Activated CD4-positive, alpha-beta T cell treated with anti-CD3 and anti-CD28 coated beads, Interleukin-2, amount 50 U/mL, for 48 hours (primary cell): ENCODE data around the gene PGM1.

Experiments
- DNase-seq, 2 experiments: peaks; one replicate each; pipeline ENCODE4 v3.0.0-alpha.2; 2020

The PGM1 gene

DNA sequence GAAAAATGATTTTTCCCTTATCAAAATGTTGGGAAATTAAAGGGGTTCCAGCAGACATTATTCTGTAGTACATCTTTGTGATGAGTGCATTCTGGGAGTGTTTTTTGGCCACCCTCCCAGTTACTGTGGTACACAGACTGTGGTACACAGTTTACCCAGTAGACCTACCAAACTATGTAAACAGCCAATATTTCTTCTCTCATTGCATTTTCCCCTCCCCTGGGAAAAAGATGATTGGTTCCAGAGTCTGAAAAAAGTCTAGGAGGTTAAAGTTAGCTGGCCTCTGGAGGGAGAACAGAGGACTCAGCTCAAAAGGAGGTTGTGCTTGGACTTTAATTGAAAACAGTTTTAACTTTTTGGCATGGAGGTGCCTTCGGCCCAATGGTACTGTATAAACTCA lies 42.5 kb downstream of the PGM1 start:
- no peak for DNase-seq

GRCh38 chr1:63636192-63637105 lies 43.2 kb downstream of the PGM1 start:
- DNase-seq: no peak

DNA sequence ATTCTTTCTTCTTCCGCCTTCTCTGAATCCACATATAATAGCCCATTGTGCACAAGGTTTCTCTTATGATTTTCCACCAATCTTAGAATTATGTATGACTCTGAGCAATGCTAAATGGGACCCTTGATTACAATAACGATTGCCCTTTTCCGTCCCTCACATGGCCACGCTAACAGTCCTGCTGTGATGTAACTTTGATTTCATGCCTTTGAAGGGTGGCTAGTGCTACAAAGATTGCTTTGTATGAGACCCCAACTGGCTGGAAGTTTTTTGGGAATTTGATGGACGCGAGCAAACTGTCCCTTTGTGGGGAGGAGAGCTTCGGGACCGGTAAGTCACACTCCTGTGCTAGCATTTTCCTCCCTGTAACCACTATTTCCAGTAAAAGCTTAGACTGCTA lies 45.3 kb downstream of the PGM1 start:
- DNase-seq: no peak

DNA sequence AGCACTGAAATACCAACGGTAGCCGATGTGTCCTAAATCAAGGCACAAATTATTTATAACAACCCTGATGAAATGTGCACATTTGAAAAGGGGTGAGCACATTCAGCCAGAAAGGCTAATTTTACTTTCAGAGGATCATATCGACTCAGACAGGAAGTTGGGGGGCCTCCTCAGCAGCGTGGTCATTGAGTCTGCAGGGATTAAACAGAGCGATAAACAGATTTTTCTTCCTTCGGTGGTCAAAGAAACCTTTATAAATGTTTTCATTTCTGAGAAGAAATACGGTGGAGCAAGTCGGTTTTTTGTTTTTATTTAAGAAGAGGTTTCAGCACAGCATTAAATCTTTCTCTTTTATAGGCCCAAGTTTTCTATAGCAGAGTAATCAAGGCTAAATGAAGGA lies 45.7 kb downstream of the PGM1 start:
- DNase-seq: no peak

DNA sequence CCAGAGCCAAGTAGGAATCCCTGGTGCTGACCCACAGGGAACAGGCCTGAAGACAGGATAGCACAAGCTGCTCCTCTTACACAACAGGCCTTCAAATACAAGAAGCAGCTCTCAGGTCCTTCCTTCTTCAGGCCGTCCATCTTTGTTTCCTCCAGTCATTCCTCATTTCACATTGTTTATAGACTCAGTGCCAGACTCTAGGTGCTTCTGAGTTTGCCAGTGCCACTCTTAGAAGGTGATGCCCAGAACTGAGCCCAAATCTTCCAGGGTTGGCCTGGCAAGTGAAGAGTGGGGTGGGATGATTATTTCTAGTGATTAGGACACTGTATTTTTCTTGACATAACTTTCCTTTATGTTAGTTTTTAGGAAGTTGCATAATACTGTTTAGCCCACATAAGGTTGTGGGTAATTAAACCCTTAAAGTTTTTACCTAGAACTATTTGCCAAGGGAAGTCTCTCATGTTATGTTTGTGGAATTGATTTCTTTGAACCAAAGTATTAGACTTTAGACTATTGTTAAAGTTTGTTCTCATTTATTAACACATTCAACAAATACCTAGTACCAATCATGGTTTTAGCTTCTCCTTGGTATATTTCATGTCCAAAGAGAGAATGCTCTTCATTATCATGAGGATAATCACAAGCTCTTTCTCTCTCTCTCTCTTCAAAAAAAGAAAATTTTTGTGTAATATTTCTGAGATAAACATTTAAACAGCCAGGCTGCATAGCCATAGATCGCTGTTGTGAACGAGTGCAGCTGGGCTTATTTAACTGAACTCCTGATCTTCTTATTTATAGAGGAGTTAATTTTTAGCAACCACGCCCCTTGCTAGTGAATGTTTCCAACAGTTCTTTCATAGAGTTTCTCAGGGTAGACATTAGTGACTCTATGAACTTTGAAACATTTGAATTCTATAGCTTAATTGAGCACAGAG lies 47.7 kb downstream of the PGM1 start:
- DNase-seq: no peak

- DNase-seq: no peak
Measured at GRCh38 chr1:63641615-63642014, 48.4 kb downstream of the PGM1 start.

GRCh38 chr1:63642901-63643300 lies 49.7 kb downstream of the PGM1 start:
- no peak for DNase-seq

DNA sequence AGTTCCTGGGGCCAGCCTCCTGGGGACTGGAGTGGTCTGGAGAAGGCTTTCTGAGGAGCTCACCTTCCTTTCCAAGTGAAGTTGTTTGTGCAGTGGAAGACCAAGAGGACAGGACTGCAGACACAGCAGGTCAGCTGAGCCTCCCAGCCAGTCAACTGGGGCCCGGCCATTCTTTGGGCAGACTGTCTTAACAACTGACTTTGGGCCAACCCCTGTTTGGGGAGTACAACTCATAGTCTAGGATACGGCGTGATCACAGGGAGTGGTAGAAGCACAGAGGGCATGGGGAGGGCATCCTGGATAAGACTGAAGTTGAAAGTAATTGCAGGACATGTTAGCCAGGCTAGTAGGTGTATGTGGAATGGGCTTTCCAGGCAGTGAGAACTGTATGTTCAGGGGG lies 50.3 kb downstream of the PGM1 start:
- no peak for DNase-seq

- DNase-seq: no peak
Measured at GRCh38 chr1:63643926-63644325, 50.7 kb downstream of the PGM1 start.

DNA sequence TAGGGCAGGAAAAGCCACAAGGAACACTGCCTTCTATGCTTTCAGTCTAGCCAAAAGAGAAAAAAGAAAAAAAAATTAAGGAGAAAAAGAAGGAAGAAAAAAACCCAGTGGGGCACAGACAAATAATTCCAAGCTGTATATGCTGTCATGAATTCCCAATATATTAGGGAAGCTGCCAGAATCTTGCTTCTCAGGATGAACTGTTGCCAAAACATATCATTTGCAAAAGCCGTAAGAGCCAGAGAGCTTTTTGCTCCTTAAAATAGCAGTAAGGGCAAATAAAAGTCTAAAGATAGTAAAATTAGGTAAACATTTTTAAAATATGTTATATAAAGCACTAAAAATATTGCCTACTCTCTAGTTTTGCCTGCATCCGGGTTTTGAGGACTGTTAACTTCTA lies 52.1 kb downstream of the PGM1 start:
- no peak for DNase-seq

GRCh38 chr1:63648689-63649088 lies 55.5 kb downstream of the PGM1 start:
- no peak for DNase-seq

DNA sequence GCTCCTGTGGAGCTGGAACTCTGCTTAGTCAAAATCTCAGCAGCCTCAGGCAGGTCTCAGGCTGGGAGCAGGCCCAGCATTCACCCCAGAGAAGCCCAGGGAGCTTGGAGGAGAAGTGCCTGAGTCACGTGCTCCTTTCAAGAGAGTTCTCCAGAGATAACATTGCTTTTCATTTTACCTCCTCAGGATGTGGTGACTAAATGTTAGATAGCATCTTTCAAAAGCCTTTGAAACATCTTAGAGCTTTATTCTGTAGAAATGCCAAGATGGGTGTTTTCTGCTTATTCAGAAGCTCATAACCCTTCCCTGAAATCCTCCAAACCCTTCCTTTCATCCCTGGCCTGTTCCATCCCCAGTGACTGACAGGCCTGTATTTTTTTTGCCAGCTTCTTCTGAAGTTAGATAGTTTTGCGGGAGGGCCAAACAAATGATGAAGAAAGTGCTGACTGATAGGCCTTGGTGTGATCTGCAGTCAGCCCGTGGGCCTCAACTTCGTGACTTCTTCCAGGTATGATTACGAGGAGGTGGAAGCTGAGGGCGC lies 58.0 kb downstream of the PGM1 start:
- DNase-seq: peak; percentile 21 to 35

DNA sequence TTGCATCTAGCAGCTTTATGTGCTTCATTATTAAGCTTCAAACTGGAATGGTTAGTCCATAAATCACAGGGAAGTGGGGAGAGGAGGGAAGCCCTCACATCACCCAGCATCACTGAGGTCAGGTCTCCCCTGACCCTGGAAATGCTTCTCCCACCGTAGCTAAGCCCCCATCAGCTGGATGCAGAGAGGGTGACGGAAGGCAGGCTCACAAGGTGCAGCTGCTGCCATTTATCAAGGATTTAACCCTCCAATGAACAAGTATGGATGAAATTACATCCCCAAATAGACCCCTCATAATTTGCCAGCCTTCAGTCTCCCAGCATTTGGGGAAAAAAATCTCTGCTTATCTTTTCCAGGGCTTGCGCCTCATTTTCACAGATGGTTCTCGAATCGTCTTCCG lies 60.8 kb downstream of the PGM1 start:
- DNase-seq: no peak

GRCh38 chr1:63659448-63659847 lies 66.2 kb downstream of the PGM1 start:
- no peak for DNase-seq

DNA sequence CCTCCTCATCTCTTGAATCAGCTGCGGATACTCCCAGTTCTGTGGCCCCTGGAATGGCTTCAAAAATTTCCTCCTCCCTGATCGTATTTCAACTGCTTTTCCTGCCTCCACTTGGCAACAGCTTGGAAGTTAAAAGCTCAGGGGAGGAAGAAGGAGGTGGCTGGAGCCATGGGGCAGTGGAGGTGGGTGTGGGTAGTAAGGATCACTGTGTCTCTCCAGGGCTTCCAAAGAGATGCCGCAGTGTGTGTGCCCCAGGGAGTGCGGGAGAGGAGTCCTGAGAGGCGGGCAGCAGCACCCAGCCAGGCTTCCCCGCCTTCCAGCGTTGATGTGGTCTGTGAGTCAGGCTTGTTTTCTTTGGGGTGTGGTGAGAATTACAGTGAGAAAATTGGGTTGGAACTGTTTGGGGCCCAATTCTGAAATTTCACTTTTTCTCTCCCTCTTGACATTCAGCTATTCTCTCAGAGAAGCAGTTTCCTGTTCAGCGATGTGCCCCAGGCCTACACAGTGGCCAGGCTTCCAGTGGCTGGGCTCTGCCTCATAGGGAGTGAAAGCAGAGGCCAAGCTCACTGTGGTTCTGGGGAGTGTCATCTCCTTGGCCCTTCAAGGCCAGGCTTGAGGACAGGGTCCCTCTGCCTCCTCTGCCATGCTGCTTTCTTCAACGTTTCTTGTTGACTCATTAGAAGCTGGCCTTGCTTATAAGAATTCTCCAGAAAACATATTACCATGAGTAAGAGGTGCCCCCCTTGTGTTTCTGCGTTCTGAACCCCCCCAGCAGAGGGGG lies 69.0 kb downstream of the PGM1 start:
- DNase-seq: no peak

GRCh38 chr1:63662841-63663240 lies 69.6 kb downstream of the PGM1 start:
- DNase-seq: no peak

- no peak for DNase-seq
Measured at GRCh38 chr1:63663301-63663700, 70.1 kb downstream of the PGM1 start.

GRCh38 chr1:63663873-63664272 lies 70.7 kb downstream of the PGM1 start:
- DNase-seq: no peak

GRCh38 chr1:63664742-63665141 lies 71.5 kb downstream of the PGM1 start:
- no peak for DNase-seq

DNA sequence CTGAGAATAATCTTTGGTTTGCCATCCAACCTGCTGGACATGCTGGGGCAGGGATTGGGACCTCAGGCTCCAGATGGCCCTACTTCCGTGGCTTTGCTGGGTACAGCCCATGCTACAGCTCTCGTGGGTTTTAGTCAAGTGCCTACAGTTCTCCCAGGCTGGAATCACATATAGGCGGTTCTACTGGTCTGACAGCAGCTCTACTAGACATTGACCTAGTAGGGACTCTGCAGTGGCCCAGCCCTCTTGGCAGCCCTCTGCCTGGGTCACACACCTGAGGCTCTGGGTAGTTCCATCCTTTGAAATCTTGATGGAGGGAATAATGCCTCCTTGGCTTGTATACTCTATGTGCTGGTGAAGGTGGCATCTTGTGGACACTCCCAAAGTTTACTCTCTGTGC lies 72.2 kb downstream of the PGM1 start:
- DNase-seq: no peak

GRCh38 chr1:63665824-63666223 lies 72.6 kb downstream of the PGM1 start:
- DNase-seq: no peak

GRCh38 chr1:63668298-63668697 lies 75.1 kb downstream of the PGM1 start:
- no peak for DNase-seq
